SHP77 (cell line): ENCODE results near the gene TUBAL3.
"Not testable (repeated sequence)": the region's sequence is repeated elsewhere in the genome, so short reads cannot be mapped to it uniquely, and the experiment has no call there.

Experiments
- DNase-seq, 2 experiments: peaks; one replicate each; lab custom pipeline; 2025; lab: John Stamatoyannopoulos, UW

TUBAL3 gene

GRCh38 chr10:5379202-5379601 is 25.4 kb downstream of the TUBAL3 start:
- not testable (repeated sequence) for DNase-seq

DNA sequence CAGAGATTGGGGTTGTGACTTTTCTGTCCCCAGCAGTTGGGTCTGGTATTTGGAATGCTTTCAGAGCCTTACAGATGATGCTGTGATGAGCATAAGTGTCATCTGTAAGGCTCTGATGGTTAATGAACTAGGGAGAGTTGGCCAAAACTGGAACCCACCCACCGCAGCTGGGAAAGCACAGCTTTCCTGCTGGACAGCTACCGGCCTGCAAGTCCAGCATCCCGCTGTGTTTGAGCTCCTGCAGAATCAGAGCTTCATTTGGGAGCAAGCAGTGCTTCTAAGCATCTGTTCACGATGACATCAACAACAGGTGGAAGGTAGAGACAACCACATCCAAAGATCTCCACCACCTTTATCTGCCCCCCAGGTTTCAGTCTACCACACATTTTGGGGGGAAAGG is 28.2 kb downstream of the TUBAL3 start:
- no peak for DNase-seq

GRCh38 chr10:5373891-5374611 is 30.6 kb downstream of the TUBAL3 start:
- no peak for DNase-seq

GRCh38 chr10:5373307-5373706 is 31.3 kb downstream of the TUBAL3 start:
- no peak for DNase-seq

- DNase-seq: no peak
These were observed 33.9 kb downstream of the TUBAL3 start for GRCh38 chr10:5370493-5371352.

DNA sequence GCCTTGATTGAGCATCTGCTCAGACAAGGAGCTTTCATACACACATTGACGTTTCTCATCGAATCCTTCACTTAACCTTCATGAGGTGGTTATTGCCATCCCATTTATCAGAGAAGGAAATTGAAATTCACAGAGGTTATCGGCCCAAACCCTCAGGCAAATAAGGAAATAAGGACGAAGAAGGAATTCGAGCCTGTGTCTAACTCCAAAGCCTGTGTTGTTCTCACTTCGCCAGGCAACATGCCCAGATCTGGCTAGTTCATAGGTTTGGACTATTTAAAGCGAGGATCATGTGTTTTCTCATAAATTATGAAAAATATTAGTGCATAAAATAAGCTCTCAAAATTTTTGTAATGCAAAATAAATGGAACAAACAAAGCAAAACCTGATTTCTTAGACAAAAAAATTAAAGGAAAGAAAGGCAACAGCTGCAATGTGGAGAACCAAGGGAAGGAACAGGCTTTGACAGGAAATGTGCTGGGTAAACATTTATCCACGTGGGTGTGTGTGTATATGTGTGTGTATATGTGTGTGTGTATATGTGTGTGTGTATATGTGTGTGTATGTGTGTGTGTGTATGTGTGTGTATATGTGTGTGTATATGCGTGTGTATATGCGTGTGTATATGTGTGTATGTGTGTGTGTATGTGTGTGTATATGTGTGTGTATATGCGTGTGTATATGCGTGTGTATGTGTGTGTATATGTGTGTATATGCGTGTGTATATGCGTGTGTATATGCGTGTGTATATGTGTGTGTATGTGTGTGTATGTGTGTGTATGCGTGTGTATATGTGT is 35.1 kb downstream of the TUBAL3 start:
- no peak for DNase-seq

- no peak for DNase-seq
These were observed 38.7 kb downstream of the TUBAL3 start for GRCh38 chr10:5365928-5366327.

DNA sequence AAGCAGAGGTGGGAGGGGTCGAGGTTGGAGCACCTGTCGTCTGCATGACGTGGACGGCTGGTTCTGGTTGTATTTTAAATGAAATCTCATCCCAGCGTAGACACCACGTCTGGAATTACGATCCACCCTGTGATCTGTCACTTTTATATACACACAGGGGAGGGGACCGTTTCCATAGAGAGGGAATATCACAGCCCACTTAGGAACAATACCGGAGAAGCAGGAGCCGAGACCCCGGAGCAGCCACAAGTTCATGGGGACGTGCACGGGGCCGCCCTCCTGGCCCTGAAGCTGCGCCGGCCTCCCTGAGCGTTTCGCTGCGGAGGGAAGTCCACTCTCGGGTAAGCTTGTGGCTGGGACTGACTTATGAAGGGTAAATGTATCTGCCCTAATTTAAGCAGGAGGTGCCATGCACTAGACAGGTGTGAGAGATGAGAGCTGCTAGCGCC is 39.7 kb downstream of the TUBAL3 start, which contains the start of gene UCN3:
Gene UCN3, plus strand, starts transcription at position 77 of the 449 bp plus-strand sequence. CDS start 8,755 bp downstream, outside the sequence.
- no peak for DNase-seq

DNA sequence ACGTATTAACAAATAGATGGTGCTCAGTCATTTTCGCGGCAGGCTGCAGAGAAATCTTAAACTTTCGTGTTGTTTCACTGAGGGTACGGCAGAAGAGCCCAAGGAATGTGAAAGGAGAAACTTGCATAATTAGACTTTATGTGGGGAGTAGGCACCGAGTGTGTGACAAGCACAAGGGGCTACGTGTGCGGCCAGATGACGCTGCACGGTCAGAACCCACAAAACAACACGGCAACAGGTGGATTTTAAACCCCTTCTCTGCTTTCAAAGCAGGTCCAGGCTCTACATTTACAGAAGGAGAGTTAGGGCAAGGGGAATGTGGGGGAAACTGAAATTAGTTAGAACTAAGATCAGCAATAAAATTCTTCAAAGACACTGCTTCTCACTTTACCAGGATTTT is 40.3 kb downstream of the TUBAL3 start:
- DNase-seq: no peak

DNA sequence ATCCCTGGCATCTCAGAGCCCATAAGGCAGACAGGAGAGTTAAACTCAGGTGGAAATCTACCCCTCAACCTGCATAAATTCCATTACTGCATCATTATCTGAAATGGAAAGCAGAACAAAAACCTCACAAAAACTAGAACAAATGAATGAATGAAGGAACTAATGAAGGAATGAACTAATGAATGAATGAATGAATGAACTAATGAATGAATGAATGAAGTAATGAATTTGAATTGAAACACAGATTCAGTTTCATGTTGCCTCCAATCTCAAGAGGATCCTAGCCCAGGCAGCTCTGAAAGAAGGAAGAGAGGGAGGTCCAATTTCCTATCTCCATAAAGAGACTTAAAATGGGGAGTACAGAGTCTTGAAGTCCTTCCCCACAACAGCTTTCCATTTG is 41.8 kb downstream of the TUBAL3 start:
- DNase-seq: no peak

GRCh38 chr10:5361966-5362365 is 42.7 kb downstream of the TUBAL3 start:
- no peak for DNase-seq

- no peak for DNase-seq
These were observed 44.2 kb downstream of the TUBAL3 start for GRCh38 chr10:5360318-5360915.

DNA sequence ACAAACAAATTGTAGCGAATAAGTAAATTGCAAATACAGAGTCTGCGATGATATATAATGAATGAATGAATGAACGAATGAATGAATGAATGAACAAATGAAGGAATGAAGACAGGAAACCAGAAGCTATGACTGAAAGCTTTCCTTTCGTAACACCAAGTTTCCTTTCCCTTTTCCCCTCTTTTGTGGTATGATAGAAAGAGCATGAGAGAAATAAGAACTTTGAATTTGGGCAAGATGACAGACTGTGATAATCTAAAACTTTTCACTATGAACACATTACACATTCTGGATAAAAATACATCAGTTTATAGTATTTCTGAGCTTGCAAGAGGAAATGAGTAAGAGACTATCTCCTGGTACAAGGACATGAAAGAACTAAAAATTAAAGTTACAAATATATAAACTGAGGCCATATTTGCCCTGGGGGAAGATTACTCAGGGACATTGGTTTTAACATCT is 48.3 kb downstream of the TUBAL3 start:
- DNase-seq: no peak

GRCh38 chr10:5355594-5356301 is 48.9 kb downstream of the TUBAL3 start:
- DNase-seq: no peak

GRCh38 chr10:5354068-5354467 is 50.6 kb downstream of the TUBAL3 start:
- no peak for DNase-seq

DNA sequence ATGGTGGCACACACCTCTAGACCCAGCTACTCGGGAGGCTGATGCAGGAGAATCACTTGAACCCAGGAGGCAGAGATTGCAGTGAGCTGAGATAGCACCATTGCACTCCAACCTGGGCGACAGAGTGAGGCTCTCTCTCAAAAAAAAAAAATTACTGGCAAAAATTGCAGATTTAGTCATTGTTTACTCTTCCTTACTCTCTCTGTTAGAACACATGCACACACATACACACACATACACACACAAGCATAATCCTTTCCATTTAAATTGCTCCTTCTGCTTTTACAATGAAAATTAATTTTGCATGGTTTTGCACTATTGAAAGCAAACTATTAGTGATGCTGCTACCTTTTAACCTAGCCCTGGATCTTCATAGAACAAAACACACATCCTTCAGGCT is 55.3 kb downstream of the TUBAL3 start:
- DNase-seq: no peak

- DNase-seq: no peak
These were observed 57.7 kb downstream of the TUBAL3 start for GRCh38 chr10:5346881-5347280.

GRCh38 chr10:5344746-5345145 is 59.9 kb downstream of the TUBAL3 start:
- no peak for DNase-seq

- no peak for DNase-seq
These were observed 60.6 kb downstream of the TUBAL3 start for GRCh38 chr10:5343979-5344378.

DNA sequence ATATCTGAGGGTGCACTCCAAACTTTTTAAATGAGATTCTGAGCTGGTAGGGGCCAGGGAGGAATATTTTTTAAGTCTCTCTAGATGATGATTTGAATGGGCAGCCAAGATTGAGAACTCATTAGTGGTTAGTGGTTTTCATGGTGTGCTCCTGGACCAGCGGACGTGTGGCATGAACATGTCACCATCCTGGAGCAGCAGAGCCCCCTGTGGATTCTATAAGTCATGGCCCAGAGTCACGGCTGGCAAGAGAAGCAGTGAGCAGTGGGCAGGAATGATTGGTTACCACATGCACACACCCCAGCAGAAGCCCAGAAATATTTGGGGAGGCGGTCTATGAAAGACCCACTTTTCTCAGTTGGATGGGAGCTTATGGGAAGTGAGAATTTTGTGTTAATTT is 61.1 kb downstream of the TUBAL3 start:
- DNase-seq: peak in 1 of 2 experiments; percentile 38
